22Rv1 (cell line): Measurements from ENCODE around the gene SEH1L.
"Not testable (repeated sequence)": the region's sequence is repeated elsewhere in the genome, so short reads cannot be mapped to it uniquely, and the experiment has no call there.

Experiments used
- H3K27ac ChIP-seq: fragments of 450-650 bp; 2 replicates; pipeline ENCODE4 v1.5.1; 2017
- ZFX ChIP-seq: fragments of 450-650 bp; IDR thresholded peaks from 2 replicates; pipeline ENCODE4 v1.6.1; 2017; ENCODE audit warnings: antibody characterized with exemption, borderline replicate concordance
- TF ChIP-seq, protein P1 (sequence below): fragments of 450-650 bp; IDR thresholded peaks from 2 replicates; pipeline ENCODE4 v1.5.1; 2017; ENCODE audit warnings: mild to moderate bottlenecking

SEH1L gene

DNA sequence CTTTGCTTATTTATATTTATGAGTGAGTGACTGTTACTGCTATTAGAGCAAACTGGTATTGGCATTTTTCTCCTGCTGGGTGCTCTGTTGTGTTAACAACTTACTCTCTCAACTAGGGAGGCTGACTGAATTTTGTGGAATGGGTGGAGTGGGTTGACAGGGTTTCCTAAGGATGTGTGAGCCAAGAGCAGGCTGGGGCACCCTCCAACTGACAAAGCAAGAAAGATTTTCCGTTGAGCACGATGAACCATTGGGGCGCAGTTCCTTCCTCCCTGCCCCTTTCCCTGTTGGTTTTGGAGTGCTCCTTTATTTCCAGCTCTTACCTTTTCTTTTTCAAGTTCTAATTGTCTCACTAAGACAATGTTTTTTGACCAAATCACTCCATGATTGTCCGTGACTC is 20.3 kb downstream of the SEH1L start:
- H3K27ac ChIP-seq, result no peak overlapping the region
- TF ChIP-seq, protein P1, sequence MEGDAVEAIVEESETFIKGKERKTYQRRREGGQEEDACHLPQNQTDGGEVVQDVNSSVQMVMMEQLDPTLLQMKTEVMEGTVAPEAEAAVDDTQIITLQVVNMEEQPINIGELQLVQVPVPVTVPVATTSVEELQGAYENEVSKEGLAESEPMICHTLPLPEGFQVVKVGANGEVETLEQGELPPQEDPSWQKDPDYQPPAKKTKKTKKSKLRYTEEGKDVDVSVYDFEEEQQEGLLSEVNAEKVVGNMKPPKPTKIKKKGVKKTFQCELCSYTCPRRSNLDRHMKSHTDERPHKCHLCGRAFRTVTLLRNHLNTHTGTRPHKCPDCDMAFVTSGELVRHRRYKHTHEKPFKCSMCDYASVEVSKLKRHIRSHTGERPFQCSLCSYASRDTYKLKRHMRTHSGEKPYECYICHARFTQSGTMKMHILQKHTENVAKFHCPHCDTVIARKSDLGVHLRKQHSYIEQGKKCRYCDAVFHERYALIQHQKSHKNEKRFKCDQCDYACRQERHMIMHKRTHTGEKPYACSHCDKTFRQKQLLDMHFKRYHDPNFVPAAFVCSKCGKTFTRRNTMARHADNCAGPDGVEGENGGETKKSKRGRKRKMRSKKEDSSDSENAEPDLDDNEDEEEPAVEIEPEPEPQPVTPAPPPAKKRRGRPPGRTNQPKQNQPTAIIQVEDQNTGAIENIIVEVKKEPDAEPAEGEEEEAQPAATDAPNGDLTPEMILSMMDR, result no peak
- no peak for TF ChIP-seq ZFX

DNA sequence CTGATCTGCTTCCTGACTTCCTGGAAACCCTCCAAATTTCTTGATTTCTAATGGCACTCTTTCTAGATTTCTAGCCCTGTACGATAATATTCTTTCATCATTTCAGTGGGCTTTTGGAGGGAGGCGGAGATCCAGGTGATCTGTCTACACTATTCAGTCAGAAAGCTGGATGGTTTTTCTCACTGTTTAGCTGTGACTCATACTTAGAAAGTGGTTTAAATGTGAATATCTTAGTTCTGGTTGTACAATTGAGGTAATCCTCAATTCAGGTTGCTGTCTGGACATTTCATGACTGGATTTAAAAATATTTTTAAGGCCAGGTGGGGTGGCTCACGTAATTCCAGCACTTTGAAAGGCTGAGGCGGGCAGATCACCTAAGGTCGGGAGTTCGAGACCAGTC is 20.8 kb downstream of the SEH1L start:
- TF ChIP-seq, protein P1, result no peak
- no peak for TF ChIP-seq ZFX
- no peak overlapping the region for H3K27ac ChIP-seq

DNA sequence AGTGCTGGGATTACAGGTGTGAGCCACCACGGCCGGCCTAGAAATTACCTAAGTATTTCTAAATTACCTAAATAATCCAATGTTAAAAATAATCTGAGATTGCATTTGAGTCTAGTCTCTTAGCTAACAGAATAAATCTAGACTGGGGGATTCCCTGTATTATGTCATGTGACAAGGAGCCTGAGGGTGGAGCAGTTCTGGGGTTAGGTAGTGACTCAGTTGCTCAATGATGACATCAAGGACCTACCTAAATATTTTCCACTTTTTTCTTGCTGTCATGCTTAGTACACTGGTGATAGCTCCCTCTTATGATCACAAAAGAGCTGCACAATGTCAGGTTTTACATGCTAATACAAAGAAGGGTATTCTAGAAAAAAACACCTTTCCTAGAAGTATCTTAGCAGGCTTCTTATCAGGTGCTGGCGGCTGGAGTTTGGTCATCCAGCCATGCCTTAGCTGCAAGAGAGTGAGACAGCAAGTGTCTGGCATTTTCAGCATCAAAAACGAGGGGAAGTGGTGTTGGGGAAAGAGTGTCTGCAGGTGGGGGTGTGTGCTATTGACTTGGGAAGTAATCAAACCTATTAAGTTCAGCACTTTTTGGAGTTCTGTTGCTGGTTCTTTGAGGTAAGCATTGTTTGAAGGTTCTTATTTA is 25.9 kb downstream of the SEH1L start:
- no peak overlapping the region for H3K27ac ChIP-seq
- TF ChIP-seq ZFX, result no peak
- TF ChIP-seq, protein P1, result no peak

DNA sequence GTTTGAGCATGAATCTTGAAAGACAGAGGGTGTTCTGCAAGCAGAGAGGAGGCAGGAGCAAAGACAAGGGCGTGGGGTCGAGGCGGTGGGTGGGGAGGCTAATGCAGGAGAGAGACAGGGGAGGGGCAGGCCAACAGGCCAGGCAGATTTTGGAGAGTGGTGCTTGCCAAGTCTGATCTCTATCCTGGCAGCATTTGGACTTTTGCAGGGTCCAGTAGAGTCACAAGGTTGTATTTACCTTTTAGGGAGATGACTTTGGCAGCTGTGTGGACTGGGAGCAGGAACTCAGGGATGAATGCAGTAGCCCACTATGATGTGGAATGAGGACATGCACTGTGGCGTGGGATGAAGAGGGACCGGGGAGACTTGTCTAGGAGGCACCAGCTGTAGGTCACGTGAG is 27.7 kb downstream of the SEH1L start:
- no peak overlapping the region for H3K27ac ChIP-seq
- TF ChIP-seq, protein P1, result no peak
- no peak for TF ChIP-seq ZFX

DNA sequence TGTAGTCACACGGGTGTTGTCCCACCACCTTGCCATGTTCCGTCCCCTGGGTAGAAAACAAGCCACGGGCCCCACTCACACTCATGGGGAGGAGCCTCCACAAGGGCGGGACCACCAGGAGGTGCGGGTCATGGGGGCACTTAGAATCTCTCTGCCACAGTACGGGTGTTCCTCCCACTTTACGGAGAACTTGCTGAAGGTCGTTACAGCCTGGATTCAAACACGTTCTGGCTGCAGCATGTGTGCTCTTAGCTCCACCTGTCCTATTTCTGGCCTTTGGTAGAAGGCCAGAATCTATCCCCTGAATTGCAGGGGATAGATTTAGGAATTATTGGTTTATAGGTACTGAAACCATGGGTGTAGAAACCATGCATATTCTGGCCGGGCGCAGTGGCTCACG is 28.5 kb downstream of the SEH1L start:
- no peak for TF ChIP-seq ZFX
- TF ChIP-seq, protein P1, result no peak
- no peak overlapping the region for H3K27ac ChIP-seq

DNA sequence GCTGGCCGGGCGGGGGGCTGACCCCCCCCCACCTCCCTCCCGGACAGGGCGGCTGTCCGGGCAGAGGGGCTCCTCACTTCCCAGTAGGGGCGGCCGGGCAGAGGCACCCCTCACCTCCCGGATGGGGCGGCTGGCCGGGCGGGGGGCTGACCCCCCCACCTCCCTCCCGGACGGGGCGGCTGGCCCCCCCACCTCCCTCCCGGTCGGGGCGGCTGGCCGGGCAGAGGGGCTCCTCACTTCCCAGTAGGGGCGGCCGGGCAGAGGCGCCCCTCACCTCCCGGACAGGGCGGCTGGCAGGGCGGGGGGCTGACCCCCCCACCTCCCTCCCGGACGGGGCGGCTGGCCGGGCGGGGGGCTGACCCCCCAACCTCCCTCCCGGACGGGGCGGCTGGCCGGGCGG is 32.3 kb downstream of the SEH1L start:
- not testable (repeated sequence) for H3K27ac ChIP-seq

DNA sequence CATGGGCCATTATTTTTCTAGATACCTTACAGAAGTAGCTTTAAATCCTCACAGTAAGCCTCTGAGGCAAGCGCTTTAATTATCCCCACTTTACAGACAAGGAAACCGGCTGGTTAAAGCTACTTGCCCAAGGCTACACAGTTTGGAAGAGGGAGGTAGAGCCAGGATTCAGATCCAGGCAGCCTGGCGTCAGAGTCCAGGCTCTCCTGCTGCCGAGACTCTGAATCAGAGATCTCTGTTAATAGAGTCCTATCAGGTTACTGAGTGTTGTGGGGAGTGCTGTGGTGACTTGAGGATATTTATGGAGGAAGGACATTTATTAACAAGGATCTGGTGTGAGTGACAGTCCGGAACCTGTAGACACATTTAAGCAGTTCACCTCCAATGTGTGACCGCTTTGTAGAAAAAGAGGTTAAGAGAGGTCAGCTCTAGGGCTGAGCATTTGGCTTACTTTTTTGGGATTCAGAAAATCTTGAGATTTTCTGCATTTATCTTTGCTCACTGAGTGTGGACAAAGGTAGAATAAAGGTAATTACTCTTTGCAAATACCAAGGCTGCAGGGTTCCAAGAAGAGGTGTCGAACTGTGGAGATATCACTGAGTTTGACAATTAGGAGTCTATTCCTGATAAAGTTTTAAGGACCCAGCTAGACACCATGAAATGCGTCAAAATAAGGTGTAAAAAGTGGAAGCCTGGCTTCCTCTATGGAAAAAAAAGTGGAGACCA is 41.7 kb downstream of the SEH1L start:
- TF ChIP-seq, protein P1, result no peak
- TF ChIP-seq ZFX, result no peak
- peak overlapping the region; percentile 90 for H3K27ac ChIP-seq

DNA sequence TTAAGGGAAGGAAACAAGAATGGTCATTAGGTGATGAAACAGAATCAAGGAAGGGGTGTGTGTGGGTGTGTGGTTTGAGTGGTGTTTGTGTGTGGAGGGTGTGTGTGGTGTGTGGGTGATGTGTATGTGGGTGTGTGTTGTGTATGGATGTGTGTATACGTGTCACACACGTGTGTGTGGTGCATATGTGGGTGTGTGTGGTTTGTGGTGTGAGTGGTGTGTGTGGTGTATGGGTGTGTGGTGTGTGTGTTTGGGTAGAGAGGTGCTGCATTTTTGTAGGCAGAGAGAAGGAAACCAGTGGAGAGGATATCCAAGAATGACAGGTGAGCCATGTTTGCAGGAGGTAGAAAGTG is 42.3 kb downstream of the SEH1L start:
- H3K27ac ChIP-seq, result peak overlapping the region; percentile 90
- TF ChIP-seq, protein P1, result no peak
- TF ChIP-seq ZFX, result no peak
